HTR-8/SVneo (cell line): Measurements from ENCODE around the gene BBC3.
"Not testable (repeated sequence)": the region's sequence is repeated elsewhere in the genome, so short reads cannot be mapped to it uniquely, and the experiment has no call there.

ENCODE experiments used
- DNase-seq: peaks from one replicate; pipeline ENCODE4 v3.0.0; 2011; ENCODE audit warnings: low spot score, mixed read lengths; ENCODE audit not compliant: insufficient read length
- FAIRE-seq: peaks from 2 replicates; lab custom pipeline; 2011; peaks lifted over from hg19 to GRCh38; lab: Jason Lieb, UNC

Gene BBC3

DNA sequence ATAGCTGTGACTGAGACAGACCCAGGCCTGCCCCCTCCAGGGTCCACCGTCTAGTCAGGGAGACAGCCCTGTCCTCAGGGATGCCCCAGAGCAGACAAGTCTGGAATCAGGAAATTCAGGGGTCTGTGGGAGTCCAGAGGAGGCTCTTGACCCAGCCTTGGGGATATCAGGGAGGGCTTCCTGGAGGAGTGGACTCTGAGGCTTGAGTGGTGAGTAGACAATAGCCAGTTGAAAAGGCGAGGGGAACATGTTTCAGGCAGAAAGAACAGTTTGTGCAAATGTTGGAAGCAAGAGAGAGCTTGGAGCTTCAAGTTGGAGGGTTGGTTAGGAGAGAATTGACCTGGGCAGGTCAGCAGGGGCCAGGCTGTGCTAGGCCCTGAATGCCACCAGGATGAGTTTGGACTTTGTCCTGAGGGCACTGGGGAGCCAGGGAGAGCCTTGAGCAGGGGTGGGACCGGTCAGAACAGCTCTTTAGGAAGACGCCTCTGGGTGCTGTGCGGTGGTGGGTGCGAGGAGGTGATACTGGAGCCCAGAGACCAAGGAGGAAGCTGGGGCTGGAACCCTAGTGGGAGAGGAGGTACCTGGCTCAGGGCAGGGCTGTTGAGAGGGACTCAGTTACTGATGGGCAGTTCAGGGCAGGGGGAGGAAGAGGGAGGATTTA lies 28.0 kb upstream of the BBC3 start:
- DNase-seq (no peak), FAIRE-seq (peak; percentile 16)

DNA sequence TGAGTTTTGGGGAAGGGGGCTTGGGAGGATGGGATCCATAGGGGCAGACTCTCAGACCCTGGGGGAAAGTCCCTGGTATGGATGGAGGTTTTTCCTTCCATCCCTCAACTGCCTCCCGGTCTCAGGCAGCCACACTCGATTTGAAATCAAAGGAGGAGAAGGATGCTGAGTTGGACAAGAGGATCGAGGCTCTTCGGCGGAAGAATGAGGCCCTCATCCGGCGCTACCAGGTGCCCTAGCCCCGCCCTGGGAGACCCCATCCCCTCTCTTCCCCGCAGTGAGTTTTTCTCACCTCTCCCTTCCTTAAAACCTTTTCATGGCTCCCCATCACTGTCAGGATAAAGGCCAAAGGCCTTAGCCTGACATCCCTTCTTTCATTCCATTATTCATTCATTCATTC lies 27.4 kb upstream of the BBC3 start:
- no peak for DNase-seq
- FAIRE-seq: no peak

DNA sequence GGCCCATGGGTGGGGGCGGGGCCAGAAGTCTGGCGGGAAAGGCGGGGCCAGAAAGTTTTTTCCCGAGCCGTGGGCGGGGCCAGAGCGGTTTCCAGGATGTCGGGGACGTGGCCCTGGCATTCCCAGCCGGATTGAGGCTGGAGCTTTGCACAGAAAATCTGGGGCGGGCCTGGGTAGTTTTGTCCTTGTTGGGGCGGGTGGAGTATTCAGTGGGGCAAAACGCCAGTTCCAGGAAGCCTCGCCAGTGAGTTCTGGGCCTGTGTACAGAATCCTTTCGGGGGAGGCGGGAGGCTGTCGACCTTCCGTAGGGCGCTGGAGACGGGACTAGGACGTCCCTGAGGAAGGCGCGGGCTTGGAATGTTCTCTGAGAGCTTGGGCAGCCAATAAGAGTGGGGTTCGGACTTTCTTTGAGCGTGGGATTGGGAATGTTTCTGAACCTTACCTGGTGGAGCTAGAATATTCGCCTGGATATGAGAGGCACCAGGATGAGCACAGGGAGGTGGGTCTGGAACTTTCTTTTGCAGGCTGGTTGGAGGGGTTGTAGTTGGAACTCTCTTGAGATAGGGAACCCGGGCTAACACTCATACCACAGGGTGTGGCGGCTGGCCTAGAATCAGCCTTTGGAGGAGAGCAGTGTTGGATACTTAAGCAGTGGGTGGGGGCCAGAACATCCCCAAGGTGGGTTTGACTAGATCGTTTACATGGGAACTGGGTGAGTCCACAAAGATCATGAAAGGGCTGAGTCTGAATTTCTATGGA lies 26.6 kb upstream of the BBC3 start:
- FAIRE-seq (no peak), DNase-seq (peak; percentile 90)

- DNase-seq: peak; percentile 94
- peak; percentile 99 for FAIRE-seq
Observed at GRCh38 chr19:47256693-47257410, 25.9 kb upstream of the BBC3 start.

DNA sequence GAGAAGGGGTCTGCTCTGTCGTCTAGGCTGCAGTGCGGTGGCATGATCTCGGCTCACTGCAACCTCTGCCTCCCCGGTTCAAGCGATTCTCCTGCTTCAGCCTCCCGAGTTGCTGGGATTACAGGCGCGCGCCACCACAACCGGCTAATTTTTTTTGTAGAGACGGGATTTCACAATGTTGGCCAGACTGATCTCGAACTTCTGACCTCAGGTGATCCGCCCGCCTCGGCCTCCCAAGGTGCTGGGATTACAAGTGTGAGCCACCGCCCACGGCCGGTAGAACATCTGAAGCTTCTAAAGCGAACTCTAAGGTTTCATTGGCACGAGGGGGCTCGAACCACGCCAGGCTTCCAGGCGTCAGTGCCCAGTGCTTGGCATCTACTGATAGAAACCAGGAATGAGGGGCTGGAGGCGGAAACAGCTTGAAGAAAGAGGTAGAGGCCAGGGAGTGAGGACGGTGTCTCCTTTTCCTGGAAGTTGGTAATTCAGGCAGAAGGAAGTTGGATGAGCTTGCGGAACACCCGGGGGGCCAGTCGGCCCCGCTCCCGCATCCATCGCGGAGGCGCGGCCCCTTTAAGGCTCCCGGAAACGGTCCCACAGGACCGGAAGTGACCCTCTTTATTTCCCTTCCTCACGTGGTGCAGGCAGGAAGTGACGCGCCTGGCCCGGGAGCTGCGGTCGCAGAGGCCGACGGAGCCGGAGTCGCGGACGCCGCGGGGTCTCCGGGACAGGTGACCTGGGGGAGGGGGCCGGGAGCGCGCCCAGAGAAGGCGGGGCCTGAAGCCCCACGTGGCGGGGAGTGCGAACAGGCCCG lies 25.1 kb upstream of the BBC3 start, which contains the start of gene CCDC9:
Gene CCDC9, plus strand, starts transcription at position 647 of the 814 bp plus-strand sequence. CDS start 1,876 bp downstream, outside the sequence.
- DNase-seq (peak; percentile 94), FAIRE-seq (no peak)

- FAIRE-seq: no peak
- DNase-seq: no peak
Observed at GRCh38 chr19:47253970-47254369, 23.0 kb upstream of the BBC3 start.

- FAIRE-seq (peak; percentile 60), DNase-seq (peak; percentile 52)
Observed at GRCh38 chr19:47253467-47253881, 22.5 kb upstream of the BBC3 start.

- not testable (repeated sequence) for DNase-seq, FAIRE-seq
Observed at GRCh38 chr19:47253016-47253415, 22.0 kb upstream of the BBC3 start.

GRCh38 chr19:47247308-47247990 lies 16.4 kb upstream of the BBC3 start:
- FAIRE-seq (no peak), DNase-seq (no peak)

DNA sequence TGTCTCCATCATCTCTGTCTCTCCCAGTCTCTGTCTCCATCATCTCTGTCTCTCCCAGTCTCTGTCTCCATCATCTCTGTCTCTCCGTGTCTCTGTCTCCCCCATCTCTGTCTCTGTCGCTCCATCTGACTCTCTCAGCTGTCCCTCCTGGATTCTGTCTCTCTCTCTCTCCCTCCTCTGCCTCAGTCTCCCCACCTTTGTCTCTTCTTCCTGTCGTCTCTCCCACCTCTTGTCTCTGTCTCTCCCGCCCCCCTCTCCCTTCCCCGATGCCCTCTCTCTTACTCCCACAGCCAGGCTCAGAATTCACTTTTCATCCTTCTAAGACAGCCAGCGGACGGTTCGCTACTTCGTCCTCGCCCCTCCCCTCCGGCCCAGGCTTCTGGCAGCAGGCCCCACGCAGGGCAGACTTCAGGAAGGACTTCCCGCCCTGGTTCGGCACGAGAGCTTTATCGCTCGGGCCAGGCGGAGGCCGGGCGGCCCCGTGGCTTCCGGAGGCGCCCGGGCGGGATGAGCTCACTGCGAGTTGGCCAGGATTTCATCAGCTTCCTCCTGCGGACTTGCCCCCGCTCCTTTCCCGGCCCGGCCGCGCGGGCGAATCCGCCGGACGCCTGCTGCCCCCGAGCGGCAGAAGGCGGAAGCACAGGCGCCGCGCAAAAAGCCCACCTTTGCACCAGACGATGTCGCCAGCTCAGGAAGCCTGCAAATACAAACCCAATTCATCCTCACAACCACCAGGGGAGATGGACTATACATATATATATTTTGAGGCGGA lies 13.0 kb upstream of the BBC3 start:
- no peak for FAIRE-seq
- DNase-seq: peak; percentile 92

DNA sequence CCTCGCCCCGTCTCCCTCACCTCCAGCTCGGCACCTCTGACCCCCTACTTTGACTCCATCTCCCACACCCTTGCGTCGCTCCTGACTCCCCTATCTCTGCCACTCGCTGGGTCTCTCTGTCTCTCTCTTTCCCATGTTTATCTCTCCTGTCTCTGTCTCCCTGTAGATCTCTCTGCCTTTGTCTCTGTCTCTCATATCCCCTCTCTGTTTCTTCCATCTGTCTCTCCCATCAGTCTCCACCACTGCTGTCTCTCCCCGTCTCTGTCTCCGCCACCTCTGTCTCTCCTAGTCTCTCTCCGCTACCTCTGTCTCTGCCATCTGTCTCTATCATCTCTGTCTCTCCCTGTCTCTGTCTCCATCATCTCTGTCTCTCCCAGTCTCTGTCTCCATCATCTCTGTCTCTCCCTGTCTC lies 12.4 kb upstream of the BBC3 start:
- DNase-seq (no peak), FAIRE-seq (no peak)

DNA sequence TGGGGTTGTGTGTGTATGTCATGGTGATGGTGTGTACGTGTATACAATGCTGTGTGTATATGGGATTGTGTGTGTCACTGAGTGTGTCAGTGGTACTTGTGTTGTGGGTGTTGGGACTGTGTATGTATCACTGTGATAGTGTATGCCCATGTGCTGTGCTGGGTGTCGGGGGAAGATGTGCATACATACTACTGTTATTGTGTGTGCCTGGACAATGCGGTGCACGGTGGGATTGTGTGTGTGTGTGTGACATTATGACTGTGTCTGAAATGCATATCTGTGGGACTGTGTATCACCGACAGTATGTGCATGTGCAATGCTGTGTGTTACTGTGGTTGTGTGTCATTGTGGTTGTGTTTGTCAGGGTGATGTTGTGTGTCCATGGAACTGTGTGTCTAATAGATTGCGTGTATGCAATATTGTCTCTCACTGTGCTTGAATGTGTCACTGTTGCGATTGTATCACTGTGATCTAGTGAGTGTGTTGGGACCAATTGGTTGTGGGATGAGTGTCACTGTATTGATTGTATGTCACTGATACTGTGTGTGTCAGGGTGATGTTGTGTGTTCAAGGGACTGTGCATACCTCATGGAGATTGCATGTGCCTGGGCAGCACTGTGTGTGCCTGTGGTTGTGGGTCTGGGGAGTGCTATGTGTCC lies 11.0 kb upstream of the BBC3 start:
- DNase-seq (no peak), FAIRE-seq (no peak)

GRCh38 chr19:47240996-47241918 lies 10.3 kb upstream of the BBC3 start:
- DNase-seq (no peak), FAIRE-seq (peak; percentile 82)

- FAIRE-seq (no peak), DNase-seq (no peak)
Observed at GRCh38 chr19:47240556-47240955, 9.6 kb upstream of the BBC3 start.

DNA sequence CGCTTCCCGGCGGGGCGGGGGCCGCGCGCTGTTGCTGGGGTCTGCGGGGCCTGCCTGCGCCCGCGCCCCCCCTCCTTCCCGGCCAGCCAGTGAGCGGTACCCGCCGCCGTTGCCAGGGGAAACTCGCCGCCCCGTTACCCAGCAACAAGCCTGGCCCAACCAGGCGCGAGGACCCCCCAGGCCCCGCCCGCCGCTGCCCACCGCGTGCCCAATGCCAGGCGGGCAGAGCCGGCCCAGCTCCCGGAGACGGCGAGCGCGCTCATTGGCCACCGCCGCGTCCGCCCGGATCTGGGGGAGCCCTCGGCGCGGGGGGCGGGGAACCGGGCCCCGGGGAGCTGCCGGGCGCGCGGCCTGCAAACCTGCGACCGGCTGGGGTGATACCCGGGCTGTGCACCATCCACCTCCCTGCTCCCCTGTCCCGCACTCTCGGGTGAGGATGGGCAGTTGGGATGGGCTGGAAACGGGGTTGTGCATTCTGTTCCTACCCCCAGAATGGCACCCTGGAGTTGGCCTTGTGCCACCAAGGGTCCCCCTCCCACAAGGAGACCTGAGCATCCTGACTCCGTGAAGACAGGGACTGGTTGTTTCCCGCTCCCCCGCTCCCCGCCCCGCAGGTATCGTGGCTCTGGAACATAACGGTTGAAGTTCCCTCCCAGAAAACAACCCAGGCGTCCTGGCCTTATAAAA lies 8.8 kb upstream of the BBC3 start:
- FAIRE-seq: peak; percentile 85
- peak; percentile 76 for DNase-seq

GRCh38 chr19:47239152-47239551 lies 8.2 kb upstream of the BBC3 start:
- DNase-seq: no peak
- no peak for FAIRE-seq
